Muscle of back (tissue), 11 donors: ENCODE measurements around the gene AKT1S1. TPM values are rescaled to one million over a fixed set of nuclear protein-coding genes. Genes with fewer than 3 reads are reported as not detected.
"Not testable (repeated sequence)": the region's sequence is repeated elsewhere in the genome, so short reads cannot be mapped to it uniquely, and the experiment has no call there.

Experiments used
- DNase-seq, 3 donors: peaks; one replicate each; pipeline versions ENCODE4 v3.0.0 to v3.0.0-alpha.2; 2013
- polyA plus RNA-seq, 10 donors: library from polyadenylated mRNA; unstranded; fragments of 120-200 nt; gene quantifications; one replicate each; pipeline ENCODE4 v1.2.1, GENCODE V29; 2013; ENCODE audit not compliant: insufficient read length in 10 of 10

The AKT1S1 gene
- polyA plus RNA-seq, 10 donors: 27.4 to 39.4 (median 32.2) TPM

DNA sequence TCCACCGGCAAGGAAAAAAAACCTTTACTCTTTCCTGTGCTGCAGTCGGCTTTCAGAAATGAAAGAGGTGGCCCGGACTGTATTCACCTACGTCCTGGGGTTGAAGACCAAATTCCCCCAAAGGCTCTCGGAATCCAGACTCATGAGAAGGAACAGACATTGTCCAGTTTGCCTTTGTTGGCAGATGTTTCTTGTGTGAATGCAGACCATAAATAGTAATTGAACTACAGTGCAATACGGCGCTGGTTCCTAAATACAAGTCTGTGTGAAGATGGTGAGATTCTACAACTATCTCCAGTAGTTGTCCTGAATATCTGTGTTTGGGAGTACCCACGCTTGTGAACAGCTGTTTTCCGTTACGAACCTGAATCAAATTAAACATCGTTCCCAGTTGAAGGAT is 37.4 kb downstream of the AKT1S1 start:
- no peak for DNase-seq

DNA sequence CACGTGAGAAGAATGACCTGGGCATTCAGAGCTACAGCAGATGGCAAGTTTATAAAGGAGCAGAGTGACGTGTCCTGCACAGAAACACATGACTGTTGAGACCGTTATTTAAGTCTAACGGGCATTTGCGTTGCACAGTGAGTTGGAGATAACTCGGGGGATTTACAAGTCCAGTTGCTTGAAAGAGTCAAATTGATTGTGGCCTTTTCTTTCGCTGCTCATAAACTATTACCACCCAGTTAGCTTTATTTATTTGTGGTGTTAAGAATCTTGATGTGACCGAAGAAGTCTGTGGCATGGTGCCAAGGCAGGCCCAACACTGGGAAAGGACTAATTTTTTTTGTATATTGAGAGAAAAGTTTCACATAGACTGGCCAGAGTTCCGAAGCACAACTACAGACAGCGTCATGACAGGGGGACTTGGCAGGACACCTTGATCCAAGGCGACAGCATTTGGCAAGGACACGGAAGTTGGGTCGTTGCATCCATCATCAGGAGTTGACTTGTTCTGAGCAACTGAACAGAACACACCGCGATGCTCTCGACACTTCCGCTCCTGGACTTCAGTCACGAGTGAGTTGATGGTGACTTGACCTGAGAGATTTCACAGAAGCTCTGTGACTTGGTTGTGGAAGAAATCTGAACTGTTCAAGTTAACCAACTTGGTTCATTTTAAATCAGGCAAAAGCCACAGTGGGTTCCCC is 38.1 kb downstream of the AKT1S1 start:
- DNase-seq: no peak

DNA sequence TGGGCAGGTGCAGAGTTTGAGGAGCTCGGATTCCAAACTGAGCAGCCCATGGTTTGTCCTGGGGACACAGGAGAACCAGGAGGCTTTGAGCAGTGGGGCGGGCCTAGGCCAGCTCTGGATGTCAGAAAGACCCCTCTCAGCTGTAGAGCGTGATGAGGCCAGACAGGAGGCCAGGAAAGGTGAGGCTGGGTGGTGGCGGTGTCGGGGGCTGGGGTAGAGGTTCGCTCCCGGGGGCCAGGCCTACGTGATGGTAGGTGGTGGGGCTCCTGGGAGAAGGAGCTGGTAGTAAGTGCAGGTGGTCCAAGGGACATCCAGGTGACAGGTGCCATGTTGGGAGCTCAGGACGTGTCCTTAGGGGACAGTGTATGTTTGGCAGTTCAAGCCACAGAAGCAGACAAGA is 39.7 kb downstream of the AKT1S1 start:
- no peak for DNase-seq

DNA sequence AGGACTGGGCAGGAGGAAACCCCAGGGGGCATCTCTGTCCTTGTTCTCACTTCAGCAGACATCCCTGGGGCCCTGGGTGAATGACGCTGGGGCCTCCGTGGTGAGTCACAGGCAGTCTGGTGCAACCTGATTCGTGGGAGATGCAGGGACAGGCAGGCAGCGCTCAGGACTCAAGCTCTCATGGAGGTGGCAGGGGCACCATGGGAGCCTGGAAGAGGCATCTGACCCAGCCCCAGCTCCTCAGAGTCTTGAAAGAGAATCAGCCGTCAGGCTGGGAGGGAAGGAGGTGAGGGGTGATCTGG is 40.2 kb downstream of the AKT1S1 start:
- DNase-seq: no peak

DNA sequence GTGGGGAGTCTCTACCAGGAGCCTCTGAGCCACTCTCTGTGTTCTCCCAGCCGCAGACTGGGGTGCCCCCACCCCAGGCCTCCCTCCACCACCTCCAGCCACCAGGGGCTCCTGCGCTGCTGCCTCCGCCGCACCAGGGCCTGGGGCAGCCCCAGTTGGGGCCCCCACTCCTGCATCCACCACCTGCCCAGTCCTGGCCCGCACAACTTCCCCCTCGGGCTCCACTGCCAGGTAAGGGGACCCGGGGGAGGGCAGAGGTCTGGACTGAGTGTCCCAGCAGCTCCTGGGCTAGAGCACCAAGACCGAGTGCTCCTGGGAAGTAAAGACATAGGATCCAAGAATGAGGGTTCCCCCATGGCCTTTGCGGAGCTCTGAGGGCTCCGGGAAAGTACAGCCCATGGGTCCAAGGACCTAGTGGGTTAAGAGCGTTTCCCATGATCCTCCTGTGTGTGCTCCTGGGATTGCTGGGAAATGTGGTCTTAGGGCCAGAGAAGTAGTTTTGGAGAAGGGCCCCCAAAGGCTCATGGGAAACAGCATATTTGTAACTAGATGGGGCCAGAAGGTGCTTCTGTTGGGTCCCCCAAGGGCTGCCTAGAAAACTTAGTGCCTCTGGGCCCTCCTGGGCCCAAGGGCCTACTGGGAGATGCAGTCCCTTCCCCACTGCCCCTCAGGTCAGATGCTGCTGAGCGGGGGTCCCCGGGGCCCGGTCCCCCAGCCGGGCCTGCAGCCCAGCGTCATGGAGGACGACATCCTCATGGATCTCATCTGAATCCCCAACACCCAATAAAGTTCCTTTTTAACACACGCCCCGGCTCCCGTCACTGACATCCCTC is 40.8 kb downstream of the AKT1S1 start:
- DNase-seq: no peak

DNA sequence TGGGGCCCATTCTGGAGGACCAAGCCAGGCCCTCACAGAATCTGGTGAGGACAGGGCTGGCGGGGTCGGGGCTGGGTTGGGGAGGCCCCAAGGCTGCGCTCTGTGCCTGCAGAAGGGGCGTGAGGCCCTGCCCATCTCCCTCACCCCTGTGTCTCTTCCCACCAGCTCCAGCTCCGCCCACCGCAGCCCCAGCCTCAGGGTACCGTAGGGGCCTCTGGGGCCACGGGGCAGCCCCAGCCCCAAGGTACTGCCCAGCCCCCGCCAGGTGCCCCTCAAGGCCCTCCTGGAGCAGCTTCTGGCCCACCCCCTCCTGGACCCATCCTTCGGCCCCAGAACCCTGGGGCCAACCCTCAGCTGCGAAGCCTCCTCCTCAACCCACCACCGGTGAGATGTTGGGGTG is 41.6 kb downstream of the AKT1S1 start:
- no peak for DNase-seq

DNA sequence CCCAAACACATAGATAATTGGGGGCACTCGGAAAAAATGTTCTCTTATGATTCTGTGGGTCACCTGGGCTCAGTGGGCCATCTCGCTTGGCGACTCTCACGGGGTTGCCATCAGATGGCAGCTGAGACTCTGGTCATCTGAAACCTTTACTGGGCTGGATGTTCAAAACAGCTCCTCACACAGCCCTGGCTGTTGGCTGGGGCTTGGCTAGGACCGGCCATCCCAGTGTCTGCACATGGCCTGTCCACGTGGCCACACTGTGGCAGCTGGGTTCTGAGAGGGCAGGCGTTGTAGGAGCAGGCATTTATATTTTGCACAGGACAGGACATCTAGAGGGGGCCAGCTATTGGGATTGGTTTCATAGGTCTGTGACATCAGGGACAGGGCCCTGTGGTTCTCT is 43.6 kb downstream of the AKT1S1 start:
- DNase-seq: no peak

DNA sequence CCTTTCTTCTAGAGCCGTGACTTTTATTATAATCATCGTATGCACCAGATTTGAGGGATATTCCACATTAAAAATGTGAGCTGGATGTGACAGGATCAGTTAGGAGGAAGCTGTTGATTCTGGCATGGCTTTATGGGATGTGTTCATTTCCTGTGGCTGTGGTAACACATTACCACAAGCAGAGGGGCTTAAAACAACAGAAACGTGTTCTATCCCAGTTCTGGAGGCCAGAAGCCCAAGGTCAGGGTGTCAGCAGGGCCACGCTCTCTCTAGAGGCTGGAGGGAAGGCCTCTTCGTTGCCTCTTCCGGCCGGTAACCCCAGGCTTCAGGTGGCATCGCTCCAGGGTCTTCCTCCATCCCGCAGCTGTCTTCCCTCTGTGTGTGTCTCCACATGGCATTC is 44.6 kb downstream of the AKT1S1 start:
- DNase-seq: no peak

DNA sequence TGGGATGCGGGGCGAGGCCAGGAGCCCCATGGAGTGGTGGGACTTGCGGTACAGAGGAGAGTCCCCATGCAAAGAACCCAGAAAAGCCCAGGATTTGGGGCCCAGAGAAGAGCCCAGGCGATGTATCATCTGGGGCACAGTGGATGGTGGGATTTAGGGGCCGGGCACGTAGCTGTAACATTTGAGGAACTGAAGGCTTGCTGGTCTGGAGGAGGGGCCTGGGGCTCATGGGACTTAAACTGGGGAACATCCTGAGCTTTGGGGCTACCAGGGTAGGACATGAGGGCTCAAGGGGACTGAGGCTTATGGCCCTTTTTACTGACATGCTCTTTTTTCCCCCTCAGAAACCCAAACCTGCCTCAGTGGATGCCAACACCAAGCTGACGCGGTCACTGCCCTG is 45.6 kb downstream of the AKT1S1 start:
- no peak for DNase-seq

DNA sequence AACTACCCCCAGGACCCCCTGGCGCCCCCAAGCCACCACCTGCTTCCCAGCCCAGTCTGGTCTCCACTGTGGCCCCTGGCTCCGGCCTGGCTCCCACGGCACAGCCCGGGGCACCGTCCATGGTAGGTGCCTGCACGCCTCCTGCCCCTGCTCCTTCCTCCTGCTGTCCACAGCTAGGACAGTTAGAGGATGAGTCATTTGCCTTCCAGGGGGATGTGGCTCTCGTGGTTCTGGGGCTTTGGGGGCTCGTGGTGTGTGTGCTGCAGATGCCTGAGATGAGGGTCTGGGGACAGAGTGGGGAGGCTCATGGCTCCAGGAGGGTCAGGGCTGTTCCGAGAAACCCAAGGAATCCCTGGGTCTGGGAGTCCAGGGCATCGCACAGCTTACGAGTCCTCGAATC is 46.4 kb downstream of the AKT1S1 start:
- DNase-seq: no peak

DNA sequence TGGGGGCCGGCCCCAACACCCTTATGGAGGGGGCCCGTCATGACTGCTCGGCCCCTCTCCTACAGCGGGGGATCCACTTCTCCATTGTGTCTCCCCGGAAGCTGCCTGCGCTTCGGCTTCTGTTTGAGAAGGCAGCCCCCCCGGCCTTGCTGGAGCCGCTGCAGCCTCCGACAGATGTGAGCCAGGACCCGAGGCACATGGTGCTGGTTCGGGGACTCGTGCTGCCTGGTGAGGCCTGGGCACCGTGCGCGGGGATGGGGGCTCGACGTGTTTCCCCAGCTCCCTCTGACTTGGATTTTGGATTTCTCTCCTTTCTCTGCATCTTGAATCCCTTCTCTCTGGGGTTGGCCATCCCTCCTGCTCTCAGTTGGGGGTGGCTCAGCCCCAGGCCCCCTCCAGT is 47.4 kb downstream of the AKT1S1 start:
- no peak for DNase-seq

DNA sequence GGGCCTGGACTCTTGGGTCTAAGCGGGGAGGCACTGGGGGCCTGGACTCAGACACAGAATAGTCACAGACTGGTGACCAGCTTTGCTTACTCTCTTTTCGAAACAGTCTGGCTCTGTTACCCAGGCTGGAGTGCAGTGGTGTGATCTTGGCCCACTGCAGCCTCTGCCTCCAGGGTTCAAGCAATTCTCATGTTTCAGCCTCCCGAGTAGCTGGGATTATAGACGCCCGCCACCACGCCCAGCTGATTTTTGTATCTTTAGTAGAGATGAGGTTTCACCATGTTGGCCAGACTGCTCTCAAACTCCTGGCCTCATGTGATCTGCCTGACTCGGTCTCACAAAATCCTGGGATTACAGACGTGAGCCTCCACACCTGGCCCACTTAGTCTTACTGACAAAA is 48.0 kb downstream of the AKT1S1 start:
- no peak for DNase-seq

DNA sequence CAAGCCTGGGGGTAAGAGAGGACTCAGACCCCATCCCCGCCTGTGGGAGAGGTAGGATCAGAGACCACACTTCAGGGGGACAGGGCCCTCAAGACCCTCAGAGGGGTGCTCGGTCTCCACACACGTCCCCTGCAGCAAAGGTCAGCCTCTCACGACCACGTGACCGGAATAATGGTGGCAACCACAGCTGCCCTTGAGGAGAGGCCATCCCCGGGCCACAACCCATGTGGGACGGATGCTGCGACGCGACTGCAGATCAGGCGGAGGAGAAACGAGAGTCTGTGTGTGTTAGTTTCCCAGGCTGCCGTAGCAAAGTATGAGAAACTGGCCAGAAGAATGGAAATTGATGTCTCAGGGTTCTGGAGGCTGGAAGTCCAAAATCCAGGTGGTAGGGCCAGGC is 50.1 kb downstream of the AKT1S1 start:
- no peak for DNase-seq

DNA sequence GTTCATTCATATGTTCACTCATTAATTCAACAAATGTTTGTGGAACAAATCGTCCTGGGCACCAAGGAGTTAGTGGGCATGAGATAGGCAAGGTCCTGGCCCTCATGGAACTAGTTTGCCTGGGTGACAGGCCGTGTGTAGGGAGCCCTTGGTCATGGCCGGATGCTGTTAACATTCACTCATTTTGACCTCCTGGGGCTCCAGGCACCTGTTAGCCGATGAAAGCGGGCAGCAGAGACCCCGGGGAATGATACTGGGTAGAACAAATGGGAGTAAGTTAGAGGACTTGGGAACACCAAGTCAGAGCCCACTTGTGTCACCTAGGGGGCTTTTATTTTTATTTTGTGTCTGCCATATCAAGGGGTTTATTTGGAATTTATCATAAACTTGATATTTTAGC is 52.5 kb downstream of the AKT1S1 start:
- DNase-seq: no peak

DNA sequence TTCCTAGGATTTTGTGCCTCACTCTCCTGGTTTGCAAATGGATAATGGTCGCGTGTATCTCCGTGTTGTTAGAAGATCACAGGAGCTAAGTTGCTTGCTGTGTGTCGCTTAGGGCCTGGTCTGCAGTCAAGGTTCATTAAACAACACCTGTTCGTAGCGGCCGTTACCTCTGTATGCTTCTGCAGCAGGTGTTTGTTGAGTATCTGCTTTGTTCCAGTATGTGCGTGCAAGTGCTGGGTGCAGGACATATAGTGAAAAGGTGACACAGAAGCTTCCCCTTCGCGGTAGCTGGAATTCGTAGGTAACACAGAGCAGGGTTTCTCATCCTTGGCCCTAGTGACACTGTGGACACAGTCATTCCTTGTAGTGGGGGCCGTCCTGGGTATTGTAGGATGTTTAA is 53.7 kb downstream of the AKT1S1 start:
- DNase-seq: no peak

DNA sequence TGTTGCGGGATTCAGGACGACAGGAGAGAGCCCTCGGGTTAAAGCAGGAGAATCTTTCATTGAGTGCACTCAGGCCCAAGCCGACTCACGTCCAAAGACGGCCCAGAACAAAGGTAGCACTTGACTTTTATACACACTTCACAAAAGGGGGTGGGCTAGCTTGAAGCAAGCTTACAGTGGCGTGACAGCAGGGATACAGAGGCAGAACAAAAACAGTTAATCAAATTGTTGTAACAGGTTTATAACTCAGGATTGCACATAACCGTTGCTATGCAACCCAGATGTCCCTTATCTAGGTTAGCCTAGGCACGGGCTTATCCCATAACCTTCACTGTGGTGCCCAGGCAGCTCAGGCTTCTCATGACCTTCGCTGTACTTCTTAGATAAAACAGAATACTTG is 57.0 kb downstream of the AKT1S1 start:
- DNase-seq: no peak

DNA sequence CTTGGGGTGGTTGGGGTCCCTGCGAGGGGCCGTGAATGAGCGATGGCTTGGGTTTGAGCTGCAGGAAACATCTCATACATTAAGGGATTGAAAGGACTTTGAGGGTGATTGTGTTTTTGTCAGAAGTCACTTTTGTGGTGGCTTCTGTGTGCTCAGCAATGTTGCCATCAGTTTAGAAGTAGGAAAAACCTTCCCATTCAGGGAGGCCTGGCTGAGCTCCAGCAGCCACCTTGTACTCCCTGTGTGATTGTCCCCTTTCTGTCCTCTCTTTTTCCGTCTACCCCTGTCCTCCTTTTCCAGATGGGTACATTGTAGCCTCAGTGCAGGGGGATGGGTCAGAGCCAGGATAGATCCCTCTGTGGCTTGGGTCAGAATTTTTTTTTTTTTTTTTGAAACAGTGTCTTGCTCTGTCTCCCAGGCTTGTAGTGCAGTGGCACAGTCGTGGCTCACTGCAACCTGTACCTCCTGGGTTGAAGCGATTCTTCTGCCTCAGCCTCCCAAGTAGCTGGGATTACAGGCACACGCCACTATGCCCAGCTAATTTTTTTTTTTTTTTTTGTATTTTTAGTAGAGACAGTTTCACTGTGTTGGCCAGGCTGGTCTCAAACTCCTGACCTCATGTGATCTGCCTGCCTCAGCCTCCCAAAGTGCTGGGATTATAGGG is 57.6 kb downstream of the AKT1S1 start:
- DNase-seq: not testable (repeated sequence)

Other genes starting within 250 kb of the AKT1S1 start
- gene RRAS, start 237.2 kb downstream of the AKT1S1 start, polyA plus RNA-seq: 10 to 100 TPM; 24.2 to 35.5 (median 30.9) TPM
- 10 to 100 TPM; 19.3 to 32.8 (median 25.3) TPM for gene SCAF1, start 235.1 kb downstream of the AKT1S1 start, polyA plus RNA-seq
- gene IRF3, start 211.5 kb downstream of the AKT1S1 start, polyA plus RNA-seq: 10 to 100 TPM; 25.2 to 44.4 (median 33.7) TPM
- 10 to 100 TPM; 21.3 to 32.7 (median 25.3) TPM for gene BCL2L12, start 211.4 kb downstream of the AKT1S1 start, polyA plus RNA-seq
- 100 to 1,000 TPM; 169 to 194 (median 184) TPM for gene PRMT1, start 200.1 kb downstream of the AKT1S1 start, polyA plus RNA-seq
- 1 to 10 TPM in 4 of 10 donors, under 1 TPM in 6; 0.47 to 1.4 (median 0.93) TPM for gene ADM5, start 187.8 kb downstream of the AKT1S1 start, polyA plus RNA-seq
- 10 to 100 TPM in 3 of 10 donors, 1 to 10 TPM in 7; 7.0 to 21.4 (median 9.7) TPM for gene CPT1C, start 186.2 kb downstream of the AKT1S1 start, polyA plus RNA-seq
- gene TSKS, start 114.0 kb downstream of the AKT1S1 start, polyA plus RNA-seq: 1 to 10 TPM in 2 of 10 donors, under 1 TPM in 8; 0.39 to 1.2 (median 0.81) TPM
- gene AP2A1, start 110.4 kb downstream of the AKT1S1 start, polyA plus RNA-seq: 10 to 100 TPM; 47.9 to 61.1 (median 54.5) TPM
- gene FUZ, start 64.1 kb downstream of the AKT1S1 start, polyA plus RNA-seq: 10 to 100 TPM; 13.3 to 21.5 (median 16.0) TPM
- gene MED25, start 59.1 kb downstream of the AKT1S1 start, polyA plus RNA-seq: 10 to 100 TPM; 22.4 to 33.5 (median 29.0) TPM
- gene PTOV1, start 26.2 kb downstream of the AKT1S1 start, polyA plus RNA-seq: 100 to 1,000 TPM; 162 to 212 (median 191) TPM
- gene PNKP, start 9.8 kb downstream of the AKT1S1 start, polyA plus RNA-seq: 10 to 100 TPM; 17.2 to 41.4 (median 26.2) TPM
- 10 to 100 TPM; 28.2 to 39.9 (median 31.9) TPM for gene TBC1D17, start 347 bp upstream of the AKT1S1 start, polyA plus RNA-seq
- 1 to 10 TPM in 3 of 10 donors, under 1 TPM in 7; 0.46 to 1.2 (median 0.81) TPM for gene IL4I1, start 19.5 kb upstream of the AKT1S1 start, polyA plus RNA-seq
- gene ATF5, start 51.9 kb upstream of the AKT1S1 start, polyA plus RNA-seq: 10 to 100 TPM; 14.5 to 30.1 (median 23.7) TPM
- 10 to 100 TPM; 39.3 to 61.8 (median 47.7) TPM for gene NUP62, start 52.1 kb upstream of the AKT1S1 start, polyA plus RNA-seq
- gene SIGLEC11, start 83.8 kb upstream of the AKT1S1 start, polyA plus RNA-seq: 1 to 10 TPM in 2 of 10 donors, under 1 TPM in 8; 0.51 to 1.2 (median 0.80) TPM
- 10 to 100 TPM; 15.1 to 23.0 (median 19.6) TPM for gene VRK3, start 148.0 kb upstream of the AKT1S1 start, polyA plus RNA-seq
- gene ZNF473, start 148.7 kb upstream of the AKT1S1 start, polyA plus RNA-seq: 1 to 10 TPM; 6.2 to 9.0 (median 7.5) TPM